Keratinocyte (primary cell): ENCODE results near the gene ATF2.

Experiments used
- CTCF ChIP-seq, 3 experiments: IDR thresholded peaks in 1 of 3; conservative IDR thresholded peaks in 1 of 3; optimal IDR thresholded peaks in 1 of 3; 2 replicates in 2 of 3; 3 replicates in 1 of 3; pipeline versions ENCODE3 to v1.5.1; 2011; ENCODE audit warnings: low read length in 3 of 3, mild to moderate bottlenecking in 3 of 3, moderate library complexity in 2 of 3, control low read depth in 1 of 3, inconsistent platforms in 1 of 3; ENCODE audit not compliant: insufficient read depth in 2 of 3; ENCODE audit errors: extremely low read depth in 1 of 3
- EZH2 ChIP-seq: IDR thresholded peaks from one replicate; pipeline ENCODE4 v1.6.1; 2012; ENCODE audit warnings: inconsistent platforms, mild to moderate bottlenecking, low read length, moderate library complexity

GRCh38 chr2:175074478-175074877, 93.5 kb downstream of the ATF2 start:
- TF ChIP-seq CTCF (optimal IDR thresholded peaks at IDR 0.05 in 1 of 3, IDR thresholded peaks at IDR 0.05 in 1 of 3, conservative IDR thresholded peaks at IDR 0.05 in 1 of 3; ENCODE audit: extremely low read depth in 1 of 3, insufficient read depth in 2 of 3, low read length in 3 of 3) (no peak), EZH2 (no peak)
